HepG2 (cell line): ENCODE data around the gene SPTSSA. TPM values are rescaled to one million over a fixed set of nuclear protein-coding genes. Genes with fewer than 3 reads are reported as not detected.

Source experiments
- ATAC-seq: fragments of 200-7000 bp; cut with Tn5 transposase; 3 replicates; pipeline ENCODE4 v1.9.1; 2020; ENCODE audit warnings: mild to moderate bottlenecking, moderate library complexity
- BruUV-seq: library from RNA; stranded (reverse); fragments of 400-500 nt; replicated peaks from 2 replicates; lab custom pipeline; 2021; lab: Mats Ljungman, UMichigan
- CTCF ChIA-PET: fragments of 300-600 bp; formaldehyde crosslinking; extraction: SDS; loops from one replicate; lab custom pipeline; 2021; ENCODE audit warnings: low total read pairs, inconsistent platforms, low intra/inter-chr PET ratio; lab: Yijun Ruan, JAX
- POLR2A ChIA-PET: fragments of 350-600 bp; sonication (Branson Sonifier 250); formaldehyde crosslinking; loops from one replicate; lab custom pipeline; 2020; ENCODE audit warnings: antibody characterized with exemption, inconsistent platforms; lab: Yijun Ruan, JAX
- DNase-seq: peaks from one replicate; pipeline ENCODE4 v3.0.0-alpha.2; 2015; ENCODE audit warnings: low spot score
- FAIRE-seq: peaks from 3 replicates; lab custom pipeline; 2011; peaks lifted over from hg19 to GRCh38; lab: Jason Lieb, UNC
- H2AFZ ChIP-seq: one replicate; pipeline ENCODE4 v1.6.1; 2011; ENCODE audit warnings: low read length, inconsistent platforms
- H3K27ac ChIP-seq: fragments of 300-600 bp; 3 replicates; pipeline ENCODE4 v1.8.0; 2011; ENCODE audit warnings: mixed run types, mild to moderate bottlenecking, mixed read lengths, low read length, inconsistent platforms; ENCODE audit not compliant: insufficient read depth; ENCODE audit errors: extremely low read length
- H3K27me3 ChIP-seq, 2 experiments: fragments of 200-600 bp in 1 of 2; 2 replicates in 1 of 2; 3 replicates in 1 of 2; pipeline versions ENCODE4 v1.6.0 to v1.8.0; 2011; ENCODE audit warnings: low read length in 2 of 2, mild to moderate bottlenecking in 2 of 2, moderate library complexity in 2 of 2, inconsistent platforms in 1 of 2; ENCODE audit not compliant: insufficient read depth in 2 of 2, control insufficient read depth in 1 of 2
- H3K36me3 ChIP-seq, 2 experiments: fragments of 200-600 bp in 1 of 2; replicated peaks in 1 of 2; 2 replicates in 1 of 2; 3 replicates in 1 of 2; pipeline versions ENCODE4 v1.5.1 to v1.8.0; 2011; ENCODE audit warnings: low read length in 2 of 2, inconsistent platforms in 1 of 2; ENCODE audit not compliant: insufficient read depth in 2 of 2, control insufficient read depth in 1 of 2
- H3K4me1 ChIP-seq: 2 replicates; pipeline ENCODE4 v1.5.1; 2012; ENCODE audit warnings: low read length, inconsistent platforms; ENCODE audit not compliant: insufficient read depth
- H3K4me2 ChIP-seq: 2 replicates; pipeline ENCODE4 v1.6.0; 2011; ENCODE audit warnings: low read depth, low read length, inconsistent platforms
- H3K4me3 ChIP-seq, 3 experiments: fragments of 200-600 bp in 1 of 3; sonication (generic), shearing (Covaris generic) in 1 of 3; replicated peaks in 1 of 3; 2 replicates each; pipeline ENCODE4 v1.5.1; 2011 to 2016; ENCODE audit warnings: low read length in 3 of 3, inconsistent platforms in 2 of 3, low read depth in 2 of 3, mild to moderate bottlenecking in 2 of 3, control low read depth in 1 of 3, mixed read lengths in 1 of 3; ENCODE audit not compliant: insufficient read depth in 1 of 3
- H3K79me2 ChIP-seq: one replicate; pipeline ENCODE4 v1.6.1; 2011; ENCODE audit warnings: low read length, inconsistent platforms; ENCODE audit not compliant: insufficient read depth
- H3K9ac ChIP-seq: 2 replicates; pipeline ENCODE4 v1.6.0; 2011; ENCODE audit warnings: mild to moderate bottlenecking, low read depth, low read length, inconsistent platforms; ENCODE audit not compliant: insufficient read depth
- H3K9me3 ChIP-seq: 2 replicates; pipeline ENCODE4 v1.5.1; 2012; ENCODE audit warnings: mild to moderate bottlenecking, low read length
- H4K20me1 ChIP-seq: 2 replicates; pipeline ENCODE4 v1.6.0; 2011; ENCODE audit warnings: inconsistent platforms, mild to moderate bottlenecking, low read length, moderate library complexity; ENCODE audit not compliant: insufficient read depth
- ARID4A ChIP-seq: sonication (generic); formaldehyde crosslinking; IDR thresholded peaks from 2 replicates; pipeline ENCODE4 v1.5.0; 2020; ENCODE audit warnings: mild to moderate bottlenecking, missing genetic modification reagents, borderline replicate concordance
- ARID5B ChIP-seq: IDR thresholded peaks from 2 replicates; pipeline ENCODE4 v1.4.0; 2020; ENCODE audit warnings: mild to moderate bottlenecking, missing genetic modification reagents
- BRD4 ChIP-seq: sonication (generic); formaldehyde crosslinking; IDR thresholded peaks from 2 replicates; pipeline ENCODE4 v1.4.0; 2020; ENCODE audit warnings: missing genetic modification reagents
- MIER2 ChIP-seq: IDR thresholded peaks from 2 replicates; pipeline ENCODE4 v1.6.1; 2016; ENCODE audit warnings: missing biosample characterization, missing genetic modification reagents
- PAX8 ChIP-seq: sonication (generic); formaldehyde crosslinking; IDR thresholded peaks from 2 replicates; pipeline ENCODE4 v1.8.0; 2022; ENCODE audit warnings: mild to moderate bottlenecking, missing genetic modification reagents, borderline replicate concordance
- PCBP2 ChIP-seq: fragments of 200-400 bp; formaldehyde crosslinking; optimal IDR thresholded peaks from 2 replicates; pipeline ENCODE3; 2018; ENCODE audit warnings: low read length, low read depth; ENCODE audit not compliant: poor library complexity, severe bottlenecking
- WIZ ChIP-seq: sonication (generic); formaldehyde crosslinking; IDR thresholded peaks from 2 replicates; pipeline ENCODE4 v1.5.1; 2020; ENCODE audit warnings: mild to moderate bottlenecking, missing genetic modification reagents
- ZFP62 ChIP-seq: sonication (generic); formaldehyde crosslinking; IDR thresholded peaks from 2 replicates; pipeline ENCODE4 v1.4.0; 2020; ENCODE audit warnings: missing genetic modification reagents
- ZHX1 ChIP-seq: sonication (generic); formaldehyde crosslinking; IDR thresholded peaks from 2 replicates; pipeline ENCODE4 v1.8.1; 2022; ENCODE audit warnings: low read depth, mild to moderate bottlenecking, missing genetic modification reagents
- ZNF224 ChIP-seq: sonication (generic); formaldehyde crosslinking; IDR thresholded peaks from 2 replicates; pipeline ENCODE4 v1.5.0; 2020; ENCODE audit warnings: mild to moderate bottlenecking, missing genetic modification reagents
- ZNF263 ChIP-seq: sonication (generic); formaldehyde crosslinking; IDR thresholded peaks from 2 replicates; pipeline ENCODE4 v1.4.0; 2020; ENCODE audit warnings: missing genetic modification reagents
- ZNF275 ChIP-seq: sonication (generic); formaldehyde crosslinking; IDR thresholded peaks from 2 replicates; pipeline ENCODE4 v1.8.0; 2022; ENCODE audit warnings: missing genetic modification reagents, mild to moderate bottlenecking, inconsistent platforms, borderline replicate concordance
- ZNF543 ChIP-seq: sonication (generic); formaldehyde crosslinking; IDR thresholded peaks from 2 replicates; pipeline ENCODE4 v1.4.0; 2020; ENCODE audit warnings: mild to moderate bottlenecking, missing genetic modification reagents
- WGBS: methylation state at CpG from one replicate; pipeline ENCODE4 v1.1.6; 2017; ENCODE audit warnings: low lambda C conversion rate; 5-methylcytosine and 5-hydroxymethylcytosine counted together
- in situ Hi-C: cut with HindIII; loops from 2 replicates; pipeline ENCODE4 v1.10.0; 2017; ENCODE audit warnings: low pct_unique_long_range_greater_than_20kb; ENCODE audit not compliant: extremely low pct_ligation_motif_present
- intact Hi-C: fragments of 100-400 bp; cut with micrococcal nuclease; formaldehyde crosslinking; loops from one replicate; pipeline ENCODE4 v1.10.0; 2022; ENCODE audit not compliant: unreplicated experiment
- polyA plus RNA-seq, 8 experiments: library from polyadenylated mRNA; depleted of rRNA in 3 of 8; stranded (reverse) in 7 of 8; unstranded in 1 of 8; fragments of >200 nt; fragmentation: Illumina TruSeq in 4 of 8; extraction: Trizol in 4 of 8; gene quantifications; 2 replicates each; pipeline versions ENCODE4 v1.2.1 to v1.2.3, GENCODE V29; 2011 to 2016; ENCODE audit warnings: low read depth in 4 of 8, missing spikeins in 1 of 8, mixed read lengths in 1 of 8; ENCODE audit not compliant: insufficient read depth in 1 of 8
- total RNA-seq, 5 experiments: library from RNA; depleted of rRNA; stranded (reverse); fragments of >200 nt; fragmentation: Illumina TruSeq; extraction: Trizol; gene quantifications; 2 replicates each; pipeline ENCODE4 v1.2.3, GENCODE V29; 2016; ENCODE audit warnings: low read depth in 1 of 5

Gene SPTSSA
- total and polyA plus RNA-seq, 2 of the 13 experiments (the other 11 are each of a cell fraction or from before 2014, with no cell fraction given) = 19.1 to 86.1 TPM

- in situ Hi-C loops = no loop called here
- Histone ChIP-seq H3K36me3 (no peaks in the 10 kb centered on the region), H3K27ac (no peak overlapping the region), H3K4me2 (no peak overlapping the region), H2AFZ (no peak overlapping the region), H3K9ac (no peak overlapping the region), H3K9me3 (peaks cover 11% of the 10 kb centered on the region), H3K79me2 (no peaks in the 10 kb centered on the region), H3K27me3 (peaks cover 0 to 6% of the 10 kb centered on the region in 2 experiments; a peak in 1 of 5 replicates), H3K4me1 (peaks cover 19% of the 10 kb centered on the region), H3K4me3 (no peak overlapping the region), H4K20me1 (no peaks in the 10 kb centered on the region)
- ATAC-seq (no peak), DNase-seq (no peak), FAIRE-seq (no peak)
- ChIA-PET POLR2A (no interaction called here), CTCF (no interaction called here)
- intact Hi-C loops = no loop called here
- BruUV-seq = no TSS peak
- WGBS = 55% methylated on average over 2 of the region's 2 CpGs
- TF ChIP-seq ZNF543 (CRISPR knock-in tag) (no peak), PAX8 (CRISPR knock-in tag) (no peak), ZHX1 (CRISPR knock-in tag) (no peak), ARID5B (CRISPR knock-in tag) (no peak), ZNF224 (CRISPR knock-in tag) (no peak), ARID4A (CRISPR knock-in tag) (no peak), BRD4 (no peak), MIER2 (CRISPR knock-in tag) (no peak), ZFP62 (CRISPR knock-in tag) (no peak), PCBP2 (no peak), ZNF275 (no peak), ZNF263 (CRISPR knock-in tag) (no peak), WIZ (CRISPR knock-in tag) (no peak)
Observed at GRCh38 chr14:34424488-34424887, 37.6 kb downstream of the SPTSSA start.
